SK-N-MC (cell line): ENCODE data around the gene TTN.

Experiments used
- EZH2 ChIP-seq: fragments of 200-600 bp; sonication (generic); IDR thresholded peaks from one replicate; pipeline ENCODE4 v1.6.1; 2017; ENCODE audit warnings: antibody characterized with exemption
- FOXP2 ChIP-seq: optimal IDR thresholded peaks from 2 replicates; pipeline ENCODE3; 2011; ENCODE audit warnings: mild to moderate bottlenecking, moderate library complexity; ENCODE audit not compliant: insufficient read depth; ENCODE audit errors: extremely low read length, control extremely low read depth
- POLR2AphosphoS5 ChIP-seq: IDR thresholded peaks from 2 replicates; pipeline ENCODE4 v1.6.1; 2012; ENCODE audit warnings: mild to moderate bottlenecking, low read depth, low read length, borderline replicate concordance

DNA sequence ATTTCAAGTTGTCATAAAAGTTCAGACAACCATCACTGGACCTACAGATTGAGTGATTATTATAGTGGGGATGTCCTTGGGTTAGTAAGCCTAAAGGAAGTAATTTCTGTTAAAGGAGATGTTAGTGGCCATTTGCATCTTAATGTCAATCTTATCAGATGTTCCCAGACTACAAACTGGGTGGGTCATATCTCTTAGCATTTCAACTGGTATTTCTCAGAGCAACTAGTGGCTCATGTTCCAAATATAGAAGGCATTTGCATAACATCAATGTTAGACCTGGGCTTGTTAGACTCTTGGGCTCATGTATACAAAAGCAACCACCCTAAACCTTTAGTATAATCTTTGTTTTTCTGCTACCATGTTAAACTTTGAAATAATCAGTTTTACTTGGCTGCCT lies 309.1 kb downstream of the TTN start:
- TF ChIP-seq EZH2 = no peak
- TF ChIP-seq POLR2AphosphoS5 = no peak
- no peak for TF ChIP-seq FOXP2
